Measurements from ENCODE around the gene L3MBTL4. TPM values are rescaled to one million over a fixed set of nuclear protein-coding genes. Genes with fewer than 3 reads are reported as not detected.

L3MBTL4 gene
- total RNA-seq, 2 experiments from 2014 or later: not detected

DNA sequence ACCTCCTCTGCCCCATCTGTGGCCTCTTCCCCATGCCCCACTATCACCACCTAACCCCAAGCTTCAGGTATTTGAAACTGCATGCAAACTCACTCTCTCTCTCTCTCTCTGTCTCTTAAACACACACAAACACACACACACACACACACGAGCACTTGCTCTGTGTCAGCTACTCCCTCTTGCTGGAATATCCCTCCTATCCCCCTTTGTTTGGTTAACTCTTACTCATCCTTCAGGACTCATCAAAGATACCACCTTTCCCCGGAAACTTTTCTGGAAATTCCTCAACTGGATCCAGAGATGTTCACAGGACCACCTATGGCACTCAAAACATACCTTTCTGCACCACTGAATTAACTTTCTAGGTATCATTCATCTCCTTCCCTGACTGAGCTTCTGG is 296.6 kb downstream of the L3MBTL4 start:
- no TSS peak for BruUV-seq (replicated peaks)
- POLR2A ChIA-PET: no interaction called here
- intact Hi-C loops (cut with micrococcal nuclease; ENCODE audit: unreplicated experiment): no loop called here
- TF ChIP-seq, protein P1, sequence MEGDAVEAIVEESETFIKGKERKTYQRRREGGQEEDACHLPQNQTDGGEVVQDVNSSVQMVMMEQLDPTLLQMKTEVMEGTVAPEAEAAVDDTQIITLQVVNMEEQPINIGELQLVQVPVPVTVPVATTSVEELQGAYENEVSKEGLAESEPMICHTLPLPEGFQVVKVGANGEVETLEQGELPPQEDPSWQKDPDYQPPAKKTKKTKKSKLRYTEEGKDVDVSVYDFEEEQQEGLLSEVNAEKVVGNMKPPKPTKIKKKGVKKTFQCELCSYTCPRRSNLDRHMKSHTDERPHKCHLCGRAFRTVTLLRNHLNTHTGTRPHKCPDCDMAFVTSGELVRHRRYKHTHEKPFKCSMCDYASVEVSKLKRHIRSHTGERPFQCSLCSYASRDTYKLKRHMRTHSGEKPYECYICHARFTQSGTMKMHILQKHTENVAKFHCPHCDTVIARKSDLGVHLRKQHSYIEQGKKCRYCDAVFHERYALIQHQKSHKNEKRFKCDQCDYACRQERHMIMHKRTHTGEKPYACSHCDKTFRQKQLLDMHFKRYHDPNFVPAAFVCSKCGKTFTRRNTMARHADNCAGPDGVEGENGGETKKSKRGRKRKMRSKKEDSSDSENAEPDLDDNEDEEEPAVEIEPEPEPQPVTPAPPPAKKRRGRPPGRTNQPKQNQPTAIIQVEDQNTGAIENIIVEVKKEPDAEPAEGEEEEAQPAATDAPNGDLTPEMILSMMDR (conservative IDR thresholded peaks at IDR 0.05; ENCODE audit: low read length): no peak
- TF ChIP-seq EZH2phosphoT487 (IDR thresholded peaks at IDR 0.05; ENCODE audit: borderline replicate concordance, low read depth, low read length): no peak
- Histone ChIP-seq H3K4me1 (ENCODE audit: insufficient read depth, low read length, poor library complexity, severe bottlenecking) (no peaks in the 10 kb centered on the region), H4K20me1 (ENCODE audit: insufficient read depth, low read length) (no peaks in the 10 kb centered on the region), H3K9me3 (ENCODE audit: low read length) (no peaks in the 10 kb centered on the region), H2AFZ (ENCODE audit: low read length) (no peak overlapping the region), H3K4me2 (ENCODE audit: low read length) (no peak overlapping the region), H3K79me2 (ENCODE audit: insufficient read depth, low read depth, low read length) (no peaks in the 10 kb centered on the region), H3K4me3 (ENCODE audit: low read depth, low read length, poor library complexity, severe bottlenecking) (no peak overlapping the region), H3K9me2 (ENCODE audit: insufficient read depth, low read length) (no peaks in the 10 kb centered on the region), H3K27ac (ENCODE audit: low read depth, low read length, poor library complexity, severe bottlenecking) (no peak overlapping the region), H3K36me3 (ENCODE audit: insufficient read depth, low read length) (no peaks in the 10 kb centered on the region)
- DNase-seq (ENCODE audit: low spot score): no peak
- CTCF ChIA-PET (ENCODE audit: unreplicated experiment): no interaction called here

DNA sequence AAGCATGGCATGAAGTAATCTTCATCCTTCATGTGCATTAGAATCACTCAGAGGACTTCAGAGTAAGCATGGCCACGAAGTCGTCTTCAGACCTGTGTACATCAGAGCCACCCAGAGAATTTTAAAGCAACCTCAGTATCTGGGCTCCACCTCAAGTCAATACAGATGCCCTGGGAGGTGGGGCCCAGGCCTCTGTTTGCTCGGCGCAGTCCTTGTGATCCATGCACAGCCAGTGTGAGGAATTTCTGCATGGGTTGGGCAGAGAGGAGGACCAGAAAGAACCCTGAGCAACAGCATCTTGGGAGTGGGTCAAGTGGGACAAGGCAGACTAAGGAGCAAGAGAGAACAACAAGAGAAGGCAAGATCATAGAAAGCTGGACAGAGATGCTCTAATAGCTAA is 299.0 kb downstream of the L3MBTL4 start:
- no peak for DNase-seq (ENCODE audit: low spot score)
- no peak overlapping the region for H2AFZ ChIP-seq (ENCODE audit: low read length)
- CTCF ChIA-PET (ENCODE audit: unreplicated experiment): no interaction called here
- BruUV-seq (replicated peaks): no TSS peak
- intact Hi-C loops (cut with micrococcal nuclease; ENCODE audit: unreplicated experiment): no loop called here
- H3K27ac ChIP-seq (ENCODE audit: low read depth, low read length, poor library complexity, severe bottlenecking): no peak overlapping the region
- no peaks in the 10 kb centered on the region for H3K36me3 ChIP-seq (ENCODE audit: insufficient read depth, low read length)
- TF ChIP-seq EZH2phosphoT487 (IDR thresholded peaks at IDR 0.05; ENCODE audit: borderline replicate concordance, low read depth, low read length): no peak
- TF ChIP-seq, protein P1 (conservative IDR thresholded peaks at IDR 0.05; ENCODE audit: low read length): no peak
- H4K20me1 ChIP-seq (ENCODE audit: insufficient read depth, low read length): no peaks in the 10 kb centered on the region
- no peaks in the 10 kb centered on the region for H3K79me2 ChIP-seq (ENCODE audit: insufficient read depth, low read depth, low read length)
- no peaks in the 10 kb centered on the region for H3K9me3 ChIP-seq (ENCODE audit: low read length)
- H3K4me1 ChIP-seq (ENCODE audit: insufficient read depth, low read length, poor library complexity, severe bottlenecking): no peaks in the 10 kb centered on the region
- POLR2A ChIA-PET: no interaction called here
- H3K4me2 ChIP-seq (ENCODE audit: low read length): no peak overlapping the region
- H3K4me3 ChIP-seq (ENCODE audit: low read depth, low read length, poor library complexity, severe bottlenecking): no peak overlapping the region
- no peaks in the 10 kb centered on the region for H3K9me2 ChIP-seq (ENCODE audit: insufficient read depth, low read length)

DNA sequence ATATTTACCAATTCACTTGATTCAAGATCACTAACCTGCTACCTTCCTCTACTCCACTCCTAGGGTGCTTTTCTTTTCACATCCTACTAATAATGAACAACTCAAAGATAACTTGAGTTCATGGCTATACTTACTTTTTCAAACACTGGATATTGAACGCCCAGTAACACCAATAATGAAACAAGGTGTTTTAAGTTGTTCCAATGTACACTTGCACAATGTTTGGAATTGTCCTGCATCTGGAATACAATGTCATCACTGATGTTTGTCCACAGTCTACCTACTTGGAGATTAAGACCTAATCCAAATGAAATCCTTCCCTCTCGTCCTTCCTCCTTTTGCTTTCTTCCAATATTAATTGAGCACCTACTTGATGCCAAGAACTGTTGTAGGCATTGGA is 301.1 kb downstream of the L3MBTL4 start:
- H3K36me3 ChIP-seq (ENCODE audit: insufficient read depth, low read length): no peaks in the 10 kb centered on the region
- no peaks in the 10 kb centered on the region for H3K9me3 ChIP-seq (ENCODE audit: low read length)
- no peaks in the 10 kb centered on the region for H3K9me2 ChIP-seq (ENCODE audit: insufficient read depth, low read length)
- no peak overlapping the region for H3K4me3 ChIP-seq (ENCODE audit: low read depth, low read length, poor library complexity, severe bottlenecking)
- DNase-seq (ENCODE audit: low spot score): no peak
- H3K4me2 ChIP-seq (ENCODE audit: low read length): no peak overlapping the region
- intact Hi-C loops (cut with micrococcal nuclease; ENCODE audit: unreplicated experiment): no loop called here
- H3K79me2 ChIP-seq (ENCODE audit: insufficient read depth, low read depth, low read length): no peaks in the 10 kb centered on the region
- H2AFZ ChIP-seq (ENCODE audit: low read length): no peak overlapping the region
- POLR2A ChIA-PET: no interaction called here
- TF ChIP-seq, protein P1 (conservative IDR thresholded peaks at IDR 0.05; ENCODE audit: low read length): no peak
- TF ChIP-seq EZH2phosphoT487 (IDR thresholded peaks at IDR 0.05; ENCODE audit: borderline replicate concordance, low read depth, low read length): no peak
- H3K4me1 ChIP-seq (ENCODE audit: insufficient read depth, low read length, poor library complexity, severe bottlenecking): no peaks in the 10 kb centered on the region
- no TSS peak for BruUV-seq (replicated peaks)
- no peaks in the 10 kb centered on the region for H4K20me1 ChIP-seq (ENCODE audit: insufficient read depth, low read length)
- no peak overlapping the region for H3K27ac ChIP-seq (ENCODE audit: low read depth, low read length, poor library complexity, severe bottlenecking)
- CTCF ChIA-PET (ENCODE audit: unreplicated experiment): no interaction called here
